Karpas-422 (cell line): ENCODE results near the gene CC2D2A. TPM values are rescaled to one million over a fixed set of nuclear protein-coding genes. Genes with fewer than 3 reads are reported as not detected.

Experiments
- DNase-seq: peaks from one replicate; pipeline ENCODE4 v3.0.0-alpha.2; 2015
- H2AFZ ChIP-seq: fragments of 200-600 bp; sonication (generic); 2 replicates; pipeline ENCODE4 v1.6.1; 2014; ENCODE audit warnings: antibody characterized with exemption, low read length, mixed read lengths
- H3K27ac ChIP-seq: fragments of 200-600 bp; sonication (generic); 2 replicates; pipeline ENCODE4 v1.5.1; 2014; ENCODE audit warnings: mild to moderate bottlenecking, low read length, moderate library complexity
- H3K27me3 ChIP-seq: fragments of 200-600 bp; sonication (generic); 2 replicates; pipeline ENCODE4 v1.6.1; 2014; ENCODE audit warnings: low read length, mixed read lengths
- H3K36me3 ChIP-seq: fragments of 200-600 bp; sonication (generic); 2 replicates; pipeline ENCODE4 v1.6.1; 2014; ENCODE audit warnings: low read length, mixed read lengths; ENCODE audit not compliant: insufficient read depth
- H3K4me1 ChIP-seq: fragments of 200-600 bp; sonication (generic); 2 replicates; pipeline ENCODE4 v1.6.1; 2014; ENCODE audit warnings: mild to moderate bottlenecking, low read length, mixed read lengths
- H3K4me2 ChIP-seq: fragments of 200-600 bp; sonication (generic); 2 replicates; pipeline ENCODE4 v1.6.1; 2014; ENCODE audit warnings: low read length, low read depth, mild to moderate bottlenecking; ENCODE audit not compliant: poor library complexity, severe bottlenecking
- H3K4me3 ChIP-seq: fragments of 200-600 bp; sonication (generic); 2 replicates; pipeline ENCODE4 v1.5.1; 2014; ENCODE audit warnings: mild to moderate bottlenecking, antibody characterized with exemption, low read length, mixed read lengths
- H3K79me2 ChIP-seq: fragments of 200-600 bp; sonication (generic); 2 replicates; pipeline ENCODE4 v1.6.1; 2014; ENCODE audit warnings: mild to moderate bottlenecking, low read length, mixed read lengths
- H3K9ac ChIP-seq: fragments of 200-600 bp; sonication (generic); 2 replicates; pipeline ENCODE4 v1.6.0; 2014; ENCODE audit warnings: low read length
- H3K9me2 ChIP-seq: fragments of 200-600 bp; sonication (generic), shearing (Covaris generic); replicated peaks from 2 replicates; pipeline ENCODE4 v1.6.0; 2014; ENCODE audit warnings: mild to moderate bottlenecking, low read length, moderate library complexity; ENCODE audit not compliant: insufficient read depth
- H3K9me3 ChIP-seq: fragments of 300-700, 200-600 bp; sonication (generic); 2 replicates; pipeline ENCODE4 v1.6.1; 2014; ENCODE audit warnings: low read length, mixed read lengths
- H4K20me1 ChIP-seq: fragments of 200-600 bp; sonication (generic); 2 replicates; pipeline ENCODE4 v1.6.1; 2014; ENCODE audit warnings: mild to moderate bottlenecking, antibody characterized with exemption, low read length, low read depth; ENCODE audit not compliant: insufficient read depth
- total RNA-seq: library from RNA; depleted of rRNA; stranded (reverse); fragments of >200 nt; shearing (Covaris generic); gene quantifications from 2 replicates; pipeline ENCODE4 v1.2.3, GENCODE V29; 2014; ENCODE audit warnings: low replicate concordance; rRNA removed

Gene CC2D2A
- total RNA-seq: not detected in 2 replicates

DNA sequence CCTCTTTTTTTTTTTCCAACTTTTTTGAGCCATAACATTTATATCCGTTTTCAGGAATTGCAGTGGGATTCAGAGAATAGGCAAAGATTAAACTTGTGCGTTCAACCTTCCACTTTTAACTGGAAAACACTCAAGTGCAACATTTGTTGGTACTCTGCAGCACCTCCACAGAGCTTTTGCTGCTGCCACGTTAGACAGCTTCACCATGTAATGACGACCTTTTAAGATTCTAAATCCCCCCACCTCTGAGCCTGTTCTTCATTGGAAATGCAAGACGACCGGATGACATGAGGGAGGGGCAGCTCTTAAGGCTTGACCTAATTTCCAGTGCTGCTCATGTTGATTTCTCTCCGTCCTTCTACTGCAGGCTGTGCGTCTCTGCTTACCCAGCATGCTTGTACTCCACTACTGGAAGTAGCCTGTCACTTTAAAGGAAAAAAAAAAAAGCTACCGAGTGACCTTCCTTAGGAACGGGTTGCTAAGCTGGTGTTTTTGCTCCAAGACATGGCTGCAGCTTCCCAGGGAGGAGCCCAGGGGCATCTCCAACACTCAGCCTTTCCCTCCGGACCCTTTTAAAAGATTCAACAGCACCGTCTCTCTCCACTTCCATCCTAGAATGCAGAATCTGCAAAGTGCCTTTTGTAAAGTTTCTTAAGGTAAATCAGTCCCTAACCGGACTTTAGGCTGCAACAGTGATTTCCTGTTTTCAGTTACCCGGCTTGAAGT, at the start of gene CC2D2A:
CC2D2A (plus strand) TSS at position 481 of the 726 bp plus-strand sequence. CDS start 6,051 bp downstream, outside the sequence.
- no peak within 1 kb of the TSS for H3K9ac ChIP-seq
- no peaks in the 10 kb centered on the region for H3K36me3 ChIP-seq
- no peak within 1 kb of the TSS for H3K4me2 ChIP-seq
- H3K27me3 ChIP-seq: no peaks in the 10 kb centered on the region
- H3K9me2 ChIP-seq: no peaks in the 10 kb centered on the region
- H4K20me1 ChIP-seq: no peaks in the 10 kb centered on the region
- H3K27ac ChIP-seq: no peak within 1 kb of the TSS
- H3K79me2 ChIP-seq: no peaks in the 10 kb centered on the region
- H3K4me3 ChIP-seq: no peak within 1 kb of the TSS
- H2AFZ ChIP-seq: no peak within 1 kb of the TSS
- H3K9me3 ChIP-seq: no peaks in the 10 kb centered on the region
- H3K4me1 ChIP-seq: no peaks in the 10 kb centered on the region
- DNase-seq: no peak

DNA sequence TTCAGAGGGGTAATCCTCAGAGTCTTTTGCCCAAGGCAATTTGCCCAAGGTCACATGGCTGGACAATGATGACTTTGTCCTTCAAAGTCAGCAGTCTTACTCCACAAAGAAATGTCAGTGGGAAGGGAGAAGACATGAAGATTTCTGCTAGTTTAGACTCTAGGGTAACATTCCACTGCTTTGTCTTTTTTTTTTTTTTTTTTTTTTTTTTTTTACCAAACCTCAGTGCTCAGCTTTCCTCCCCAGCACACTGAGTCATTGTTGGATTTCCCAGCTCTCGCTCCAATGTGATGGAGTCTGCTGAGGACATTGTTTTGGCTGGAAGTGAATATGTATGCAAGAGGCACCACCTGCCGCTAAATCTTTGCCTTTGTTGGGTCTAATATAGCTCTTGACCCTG, 49.0 kb upstream of the CC2D2A start:
- H3K9me2 ChIP-seq: no peaks in the 10 kb centered on the region
- no peaks in the 10 kb centered on the region for H3K4me1 ChIP-seq
- no peak overlapping the region for H3K27ac ChIP-seq
- no peaks in the 10 kb centered on the region for H3K27me3 ChIP-seq
- H2AFZ ChIP-seq: no peak overlapping the region
- no peak for DNase-seq
- H3K9ac ChIP-seq: no peak overlapping the region
- no peak overlapping the region for H3K4me3 ChIP-seq
- H3K9me3 ChIP-seq: no peaks in the 10 kb centered on the region
- H3K4me2 ChIP-seq: no peak overlapping the region
- H3K36me3 ChIP-seq: no peaks in the 10 kb centered on the region
- no peaks in the 10 kb centered on the region for H4K20me1 ChIP-seq
- no peaks in the 10 kb centered on the region for H3K79me2 ChIP-seq

- Histone ChIP-seq H3K4me1 (no peaks in the 10 kb centered on the region), H3K9me2 (no peaks in the 10 kb centered on the region), H3K27me3 (no peaks in the 10 kb centered on the region), H3K36me3 (no peaks in the 10 kb centered on the region), H3K9ac (no peak overlapping the region), H3K4me3 (no peak overlapping the region), H3K79me2 (no peaks in the 10 kb centered on the region), H3K9me3 (no peaks in the 10 kb centered on the region), H3K4me2 (no peak overlapping the region), H3K27ac (no peak overlapping the region), H2AFZ (no peak overlapping the region), H4K20me1 (no peaks in the 10 kb centered on the region)
- DNase-seq: no peak
These were observed 46.4 kb upstream of the CC2D2A start for GRCh38 chr4:15423285-15423711.

GRCh38 chr4:15425520-15425919, 44.2 kb upstream of the CC2D2A start:
- Histone ChIP-seq H3K9me2 (no peaks in the 10 kb centered on the region), H3K27me3 (no peaks in the 10 kb centered on the region), H3K9me3 (no peaks in the 10 kb centered on the region), H3K27ac (no peak overlapping the region), H3K4me2 (no peak overlapping the region), H3K9ac (no peak overlapping the region), H3K79me2 (no peaks in the 10 kb centered on the region), H3K4me3 (no peak overlapping the region), H3K4me1 (no peaks in the 10 kb centered on the region), H2AFZ (no peak overlapping the region), H3K36me3 (no peaks in the 10 kb centered on the region), H4K20me1 (no peaks in the 10 kb centered on the region)
- no peak for DNase-seq

- no peaks in the 10 kb centered on the region for H3K9me2 ChIP-seq
- H3K9ac ChIP-seq: no peak overlapping the region
- H3K4me3 ChIP-seq: no peak overlapping the region
- no peaks in the 10 kb centered on the region for H3K79me2 ChIP-seq
- H3K4me2 ChIP-seq: no peak overlapping the region
- no peaks in the 10 kb centered on the region for H3K36me3 ChIP-seq
- no peaks in the 10 kb centered on the region for H4K20me1 ChIP-seq
- no peaks in the 10 kb centered on the region for H3K9me3 ChIP-seq
- H3K27ac ChIP-seq: no peak overlapping the region
- no peaks in the 10 kb centered on the region for H3K27me3 ChIP-seq
- no peak for DNase-seq
- no peaks in the 10 kb centered on the region for H3K4me1 ChIP-seq
- no peak overlapping the region for H2AFZ ChIP-seq
These were observed 42.5 kb upstream of the CC2D2A start for GRCh38 chr4:15427161-15427560.

DNA sequence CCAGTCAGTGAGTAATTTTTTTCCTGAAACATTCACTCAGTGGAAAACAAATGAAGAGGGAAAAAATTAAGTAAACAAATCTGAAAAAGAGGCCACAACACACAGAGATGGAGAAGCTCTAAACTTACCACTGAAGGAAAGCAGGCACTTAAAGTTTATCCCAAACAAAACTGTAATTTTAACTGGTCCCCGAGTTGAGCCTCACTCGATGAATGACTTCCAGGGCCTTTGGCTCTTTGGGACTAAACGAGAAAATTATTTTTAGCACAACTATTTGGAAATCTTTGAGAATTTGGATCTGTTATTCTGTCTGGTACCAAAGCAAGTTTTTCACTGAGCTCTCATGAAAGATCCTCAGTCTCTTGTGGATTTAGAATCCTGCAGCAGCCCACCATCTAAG, 42.0 kb upstream of the CC2D2A start, which contains the start of gene C1QTNF7:
C1QTNF7 (plus strand) TSS at position 333 of the 400 bp plus-strand sequence. CDS start 7,711 bp downstream, outside the sequence.
- Histone ChIP-seq H3K9me2 (no peaks in the 10 kb centered on the region), H3K4me2 (no peak within 1 kb of the TSS), H3K36me3 (no peaks in the 10 kb centered on the region), H3K27me3 (no peaks in the 10 kb centered on the region), H3K4me3 (no peak within 1 kb of the TSS), H3K4me1 (no peaks in the 10 kb centered on the region), H3K9me3 (no peaks in the 10 kb centered on the region), H3K9ac (no peak within 1 kb of the TSS), H2AFZ (no peak within 1 kb of the TSS), H3K79me2 (no peaks in the 10 kb centered on the region), H3K27ac (no peak within 1 kb of the TSS), H4K20me1 (no peaks in the 10 kb centered on the region)
- DNase-seq: no peak

GRCh38 chr4:15428611-15429010, 41.1 kb upstream of the CC2D2A start:
- no peak overlapping the region for H3K27ac ChIP-seq

GRCh38 chr4:15434091-15434490, 35.6 kb upstream of the CC2D2A start:
- Histone ChIP-seq H3K4me3 (no peak overlapping the region), H3K4me2 (no peak overlapping the region), H3K4me1 (no peaks in the 10 kb centered on the region), H2AFZ (no peak overlapping the region), H3K9me2 (no peaks in the 10 kb centered on the region), H3K79me2 (no peaks in the 10 kb centered on the region), H3K27ac (no peak overlapping the region), H3K9ac (no peak overlapping the region), H3K9me3 (no peaks in the 10 kb centered on the region), H3K36me3 (no peaks in the 10 kb centered on the region), H3K27me3 (no peaks in the 10 kb centered on the region), H4K20me1 (no peaks in the 10 kb centered on the region)
- no peak for DNase-seq

More at GRCh38 chr4:15428611-15429010, 41.1 kb upstream of the CC2D2A start:
- H3K4me3 ChIP-seq: no peak overlapping the region
- no peak overlapping the region for H2AFZ ChIP-seq
- H3K27me3 ChIP-seq: no peaks in the 10 kb centered on the region
- no peaks in the 10 kb centered on the region for H3K36me3 ChIP-seq
- H3K4me1 ChIP-seq: no peaks in the 10 kb centered on the region
- DNase-seq: no peak
- H3K9me3 ChIP-seq: no peaks in the 10 kb centered on the region
- no peaks in the 10 kb centered on the region for H4K20me1 ChIP-seq
- H3K9ac ChIP-seq: no peak overlapping the region
- H3K9me2 ChIP-seq: no peaks in the 10 kb centered on the region
- no peaks in the 10 kb centered on the region for H3K79me2 ChIP-seq
- no peak overlapping the region for H3K4me2 ChIP-seq
